Retinal pigment epithelial cell (primary cell): Measurements from ENCODE around the gene INSYN2B.

Experiments
- DNase-seq: peaks from one replicate; pipeline ENCODE4 v3.0.0-alpha.2; 2010; ENCODE audit warnings: low read depth
- H3K4me3 ChIP-seq: 2 replicates; pipeline ENCODE4 v1.5.1; 2011; ENCODE audit warnings: mild to moderate bottlenecking, low read length, control low read depth, moderate library complexity
- TF ChIP-seq, protein P1 (sequence below): conservative IDR thresholded peaks from 2 replicates; pipeline ENCODE4 v1.5.1; 2011; ENCODE audit warnings: low read depth, low read length, control low read depth, inconsistent platforms

Gene INSYN2B

DNA sequence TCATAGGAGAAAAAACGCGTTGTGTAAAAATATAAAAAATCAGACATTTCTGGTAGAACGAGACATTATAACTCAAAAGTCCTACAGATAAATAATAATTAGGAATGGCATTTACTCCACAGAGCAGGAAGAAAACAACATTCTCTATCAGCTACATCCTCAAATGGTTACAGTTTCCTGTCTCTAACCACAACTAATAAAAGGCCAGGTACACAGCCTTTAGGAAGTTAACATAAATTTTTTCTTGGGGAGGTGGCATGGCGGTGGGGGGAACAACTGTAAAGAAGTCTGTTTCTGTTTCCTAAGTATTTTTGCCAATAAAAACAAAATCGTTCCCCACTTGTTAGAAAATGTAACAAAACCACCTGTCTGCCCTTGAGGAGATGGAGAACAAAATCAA lies 44.5 kb downstream of the INSYN2B start:
- TF ChIP-seq, protein P1, sequence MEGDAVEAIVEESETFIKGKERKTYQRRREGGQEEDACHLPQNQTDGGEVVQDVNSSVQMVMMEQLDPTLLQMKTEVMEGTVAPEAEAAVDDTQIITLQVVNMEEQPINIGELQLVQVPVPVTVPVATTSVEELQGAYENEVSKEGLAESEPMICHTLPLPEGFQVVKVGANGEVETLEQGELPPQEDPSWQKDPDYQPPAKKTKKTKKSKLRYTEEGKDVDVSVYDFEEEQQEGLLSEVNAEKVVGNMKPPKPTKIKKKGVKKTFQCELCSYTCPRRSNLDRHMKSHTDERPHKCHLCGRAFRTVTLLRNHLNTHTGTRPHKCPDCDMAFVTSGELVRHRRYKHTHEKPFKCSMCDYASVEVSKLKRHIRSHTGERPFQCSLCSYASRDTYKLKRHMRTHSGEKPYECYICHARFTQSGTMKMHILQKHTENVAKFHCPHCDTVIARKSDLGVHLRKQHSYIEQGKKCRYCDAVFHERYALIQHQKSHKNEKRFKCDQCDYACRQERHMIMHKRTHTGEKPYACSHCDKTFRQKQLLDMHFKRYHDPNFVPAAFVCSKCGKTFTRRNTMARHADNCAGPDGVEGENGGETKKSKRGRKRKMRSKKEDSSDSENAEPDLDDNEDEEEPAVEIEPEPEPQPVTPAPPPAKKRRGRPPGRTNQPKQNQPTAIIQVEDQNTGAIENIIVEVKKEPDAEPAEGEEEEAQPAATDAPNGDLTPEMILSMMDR = no peak
- H3K4me3 ChIP-seq = no peak overlapping the region
- DNase-seq = no peak

DNA sequence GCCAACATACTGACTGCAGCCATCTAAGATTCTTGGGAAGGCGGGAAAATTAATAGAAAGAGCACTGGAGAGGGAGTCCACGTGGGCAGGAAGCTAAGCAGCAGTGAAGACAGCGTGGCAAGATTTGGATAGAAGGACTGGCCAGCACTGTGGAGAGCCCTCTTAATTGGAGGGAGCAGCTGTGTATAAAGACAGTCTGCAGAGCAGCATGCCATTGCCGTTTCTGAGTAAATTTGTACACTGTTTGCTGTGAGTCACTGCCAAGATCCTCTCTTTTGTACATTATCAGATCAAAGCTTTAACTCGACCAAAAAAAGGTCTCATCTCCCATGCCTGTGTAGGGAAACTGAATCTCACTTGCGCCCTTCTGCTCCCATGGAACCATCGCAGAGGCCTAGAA lies 45.3 kb downstream of the INSYN2B start:
- no peak overlapping the region for H3K4me3 ChIP-seq
- TF ChIP-seq, protein P1 = no peak
- no peak for DNase-seq

DNA sequence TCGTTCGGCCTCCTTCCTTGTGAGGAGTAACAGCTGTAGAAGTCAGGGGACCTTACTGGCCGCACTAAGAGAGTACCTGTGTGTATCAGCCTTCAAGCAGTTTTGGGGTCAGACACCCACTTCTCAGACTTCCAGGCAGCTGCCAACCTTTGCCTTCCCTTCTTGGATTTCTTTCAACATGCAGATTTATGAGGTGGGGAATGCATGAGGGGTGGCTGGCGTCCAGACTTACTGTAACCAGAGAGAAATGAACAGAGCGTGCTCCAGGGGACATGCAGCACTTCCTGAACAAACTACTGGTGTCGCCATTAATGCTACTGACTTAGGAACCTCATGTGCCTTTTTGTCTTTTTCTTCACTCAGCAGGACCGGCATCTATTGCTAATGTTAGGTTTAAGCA lies 46.7 kb downstream of the INSYN2B start:
- TF ChIP-seq, protein P1 = no peak
- no peak for DNase-seq
- no peak overlapping the region for H3K4me3 ChIP-seq

DNA sequence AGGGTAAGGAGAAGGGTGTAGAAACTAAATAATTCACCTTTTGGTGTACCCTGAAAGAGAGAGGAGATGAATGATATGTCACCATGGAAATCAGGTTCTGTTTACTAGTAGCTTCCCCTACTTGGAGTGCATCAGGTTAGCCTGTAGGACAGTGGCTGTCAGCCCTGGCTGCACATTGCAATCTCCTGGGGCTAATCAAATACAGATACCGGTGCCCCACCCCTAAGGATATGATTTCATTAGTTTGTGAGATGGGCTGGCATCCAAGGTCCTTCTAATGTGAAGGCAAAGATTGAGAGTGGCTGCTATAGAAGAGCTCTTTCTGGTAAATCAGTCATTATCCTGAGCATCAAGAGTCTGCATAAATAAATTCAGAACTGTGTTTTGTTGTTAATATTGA lies 47.2 kb downstream of the INSYN2B start:
- DNase-seq = no peak
- no peak overlapping the region for H3K4me3 ChIP-seq
- TF ChIP-seq, protein P1 = no peak

DNA sequence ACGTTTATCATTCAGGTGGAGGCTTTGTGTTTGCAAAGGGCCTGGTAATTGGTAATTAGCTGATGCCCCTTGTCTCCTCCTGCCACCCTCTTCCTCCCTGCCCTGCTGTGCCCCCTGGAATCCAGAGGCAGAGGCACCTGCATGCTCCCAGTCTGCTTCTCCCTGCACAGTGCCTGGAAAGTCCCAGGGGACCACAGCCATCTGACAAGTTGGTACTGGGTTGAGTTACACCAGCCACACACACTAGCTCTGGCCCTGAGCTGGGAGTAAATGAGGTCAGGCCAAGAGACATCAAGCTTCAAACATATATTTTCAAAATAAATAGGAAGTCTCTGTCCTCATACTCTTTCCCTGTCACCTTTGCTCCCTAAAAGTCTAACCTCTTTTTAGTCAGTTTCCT lies 56.3 kb downstream of the INSYN2B start:
- TF ChIP-seq, protein P1 = no peak
- H3K4me3 ChIP-seq = no peak overlapping the region
- no peak for DNase-seq

DNA sequence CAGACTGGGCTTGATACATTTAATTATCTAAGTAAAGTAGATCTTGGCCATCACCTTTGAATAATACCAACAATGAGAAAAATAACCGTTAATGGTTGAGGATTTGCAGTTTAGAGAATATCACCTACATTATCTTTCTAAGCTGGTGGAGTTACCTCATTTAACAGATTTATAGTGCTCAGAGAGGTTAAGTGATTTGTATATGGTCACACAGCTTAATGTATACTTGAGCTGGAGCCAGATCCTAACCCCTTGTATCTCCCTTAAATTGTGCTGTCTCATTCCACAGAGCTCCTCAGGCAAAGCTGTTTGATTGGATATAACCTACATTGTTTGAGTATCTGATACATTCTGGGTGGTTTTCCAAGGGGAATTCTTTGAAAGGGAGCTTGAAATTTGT lies 57.8 kb downstream of the INSYN2B start:
- TF ChIP-seq, protein P1 = no peak
- no peak for DNase-seq

DNA sequence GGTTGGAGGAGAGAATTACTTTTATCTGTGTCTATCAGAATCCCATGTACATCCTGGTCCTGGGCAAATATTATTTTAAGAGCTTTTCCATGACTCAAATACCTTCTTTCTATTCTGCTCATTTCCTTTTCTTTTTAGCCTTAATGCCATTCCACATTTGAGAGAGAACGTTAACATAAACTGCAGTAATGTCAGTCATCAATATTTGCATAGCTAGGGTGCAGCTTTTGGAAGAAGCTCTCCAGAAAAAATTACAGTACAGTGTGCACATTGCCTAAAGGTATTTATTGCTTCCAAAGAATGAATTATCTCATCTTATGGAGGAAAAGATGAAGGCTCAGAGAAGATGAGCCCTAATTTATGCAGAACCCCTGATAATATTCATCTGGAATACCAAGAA lies 58.3 kb downstream of the INSYN2B start:
- no peak overlapping the region for H3K4me3 ChIP-seq
- DNase-seq = no peak
- TF ChIP-seq, protein P1 = no peak

More for the DNA sequence above, 57.8 kb downstream of the INSYN2B start:
- no peak overlapping the region for H3K4me3 ChIP-seq
